GM12864 (cell line): ENCODE results near the gene CUL4A.

Experiments
- DNase-seq: peaks from one replicate; pipeline ENCODE4 v3.0.0-alpha.2; 2011; ENCODE audit warnings: low read depth
- H3K4me3 ChIP-seq: 2 replicates; pipeline ENCODE4 v1.5.1; 2011; ENCODE audit warnings: mild to moderate bottlenecking, low read depth, low read length, control low read depth
- CTCF ChIP-seq: IDR thresholded peaks from 2 replicates; pipeline ENCODE4 v1.5.1; 2011; ENCODE audit warnings: low read depth, mild to moderate bottlenecking, moderate library complexity, low read length, control low read depth, inconsistent platforms; ENCODE audit errors: missing control alignments

The CUL4A gene

GRCh38 chr13:113207460-113207859 is 2.0 kb upstream of the CUL4A start:
- no peak for TF ChIP-seq CTCF
- no peak for DNase-seq
- peak overlapping the region; percentile 100 for H3K4me3 ChIP-seq

- no peak for TF ChIP-seq CTCF
- H3K4me3 ChIP-seq = peak overlapping the region; percentile 100
- DNase-seq = no peak
Observed at GRCh38 chr13:113207890-113208420, 1.5 kb upstream of the CUL4A start.

- TF ChIP-seq CTCF = no peak
- DNase-seq = peak; percentile 68
- peak within 1 kb of the TSS; percentile 100 for H3K4me3 ChIP-seq
Observed at GRCh38 chr13:113208421-113209335, 735 bp upstream of the CUL4A start, which contains the start of gene PCID2. Gene PCID2, minus strand, starts transcription at chr13:113208669. Its CDS starts 35 bp downstream, at chr13:113208634.

DNA sequence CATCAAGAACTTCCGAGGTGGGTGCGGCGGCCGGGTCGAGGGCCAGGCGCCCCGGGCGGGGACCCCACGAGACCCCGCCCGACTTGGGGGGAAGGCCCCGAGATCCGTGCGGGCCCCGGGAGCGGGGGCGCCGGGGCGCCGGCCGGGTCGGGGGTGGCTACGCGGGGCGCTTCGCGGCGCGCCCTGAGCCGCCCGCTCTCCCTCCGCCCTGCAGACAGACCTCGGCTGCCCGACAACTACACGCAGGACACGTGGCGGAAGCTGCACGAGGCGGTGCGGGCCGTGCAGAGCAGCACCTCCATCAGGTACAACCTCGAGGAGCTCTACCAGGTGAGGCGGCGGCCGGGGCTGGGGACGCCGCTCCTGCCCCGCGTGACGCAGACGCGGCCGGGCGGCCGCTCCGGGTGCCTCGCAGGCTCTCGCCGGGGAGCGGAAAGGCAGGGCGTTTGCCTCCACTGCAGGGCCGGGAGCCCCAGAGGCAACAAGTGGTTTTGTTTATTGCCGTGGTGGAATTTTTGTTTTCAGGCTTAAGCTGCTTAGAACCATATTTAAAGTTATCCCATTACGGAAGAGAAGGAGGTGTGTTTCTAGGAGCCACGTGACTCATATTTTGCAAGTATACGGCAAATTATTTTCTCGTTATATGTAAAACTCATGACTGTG is 477 bp downstream of the CUL4A start:
- H3K4me3 ChIP-seq = peak overlapping the region; percentile 100
- no peak for DNase-seq
- TF ChIP-seq CTCF = no peak

DNA sequence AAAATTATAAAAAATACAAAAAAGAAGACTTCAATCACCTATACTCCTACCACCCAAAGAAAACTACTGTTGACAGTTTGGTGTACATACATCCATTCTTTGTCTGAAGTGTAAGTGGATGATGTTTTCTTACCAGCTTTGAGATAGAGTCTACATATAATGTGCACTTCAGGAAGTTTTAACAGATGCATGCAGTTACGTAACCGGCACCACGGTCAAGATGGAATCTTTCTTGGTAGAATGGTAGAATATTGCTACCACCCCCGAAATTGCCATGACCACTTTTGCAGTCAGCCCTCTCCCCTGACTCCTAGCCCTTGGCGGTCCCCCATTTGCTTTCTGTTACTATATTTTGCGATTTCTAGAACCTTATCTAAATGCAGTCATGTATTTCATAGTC is 1.4 kb downstream of the CUL4A start:
- H3K4me3 ChIP-seq = peak overlapping the region; percentile 14
- no peak for TF ChIP-seq CTCF
- DNase-seq = no peak

DNA sequence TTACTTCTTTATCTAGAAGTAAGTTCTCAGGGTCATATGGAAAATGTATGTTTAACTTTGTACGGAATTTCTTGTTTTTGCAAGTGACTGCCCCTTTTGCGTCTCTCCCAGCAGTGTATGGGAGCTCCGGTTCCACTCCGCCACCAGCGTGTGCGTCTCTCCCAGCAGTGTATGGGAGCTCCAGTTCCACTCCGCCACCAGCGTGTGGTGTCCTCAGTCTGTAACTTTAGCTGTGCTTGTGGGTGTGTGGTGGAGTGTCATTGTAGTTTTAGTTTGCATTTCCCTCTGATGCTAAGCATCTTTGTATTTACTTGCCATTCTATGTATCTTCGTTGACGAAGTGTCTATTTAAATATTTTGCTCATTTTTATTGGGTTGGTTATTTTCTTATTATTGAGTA is 2.4 kb downstream of the CUL4A start:
- no peak overlapping the region for H3K4me3 ChIP-seq
- DNase-seq = no peak

More for the DNA sequence above, 2.4 kb downstream of the CUL4A start:
- TF ChIP-seq CTCF = peak; percentile 4
